ENCODE results near the gene NFIB. TPM values are rescaled to one million over a fixed set of nuclear protein-coding genes. Genes with fewer than 3 reads are reported as not detected.

Gene NFIB
- total RNA-seq, 1 donor from 2014 or later = 9.4 TPM

DNA sequence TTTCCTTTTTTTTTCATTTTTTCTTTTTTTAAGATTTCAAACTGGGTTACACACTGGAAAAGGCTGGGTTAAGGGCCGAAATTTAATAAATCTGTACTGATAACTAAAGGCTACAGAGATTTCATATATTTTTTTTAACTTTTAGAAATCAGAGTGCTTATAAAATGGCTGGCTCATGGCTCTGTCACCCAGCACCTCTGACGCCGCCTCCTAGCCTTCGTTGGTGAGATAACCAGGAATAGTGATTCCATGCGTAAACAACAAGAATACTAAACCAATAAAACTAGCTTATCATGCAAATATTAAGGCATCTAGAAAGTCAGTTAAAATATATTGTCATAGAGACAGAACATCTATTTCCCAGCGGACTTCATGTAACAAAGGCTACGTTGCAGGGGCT is 226.4 kb downstream of the NFIB start:
- Mint-ChIP-seq H3K36me3 (ENCODE audit: low read depth, unreplicated experiment) (no peaks in the 10 kb centered on the region), H3K27ac (ENCODE audit: unreplicated experiment) (no peak overlapping the region), H3K27me3 (ENCODE audit: low read depth, unreplicated experiment) (peaks cover 2% of the 10 kb centered on the region), H3K4me1 (ENCODE audit: low read depth, unreplicated experiment) (peaks cover 8% of the 10 kb centered on the region), H3K4me3 (ENCODE audit: unreplicated experiment) (no peak overlapping the region), H3K9me3 (ENCODE audit: unreplicated experiment) (no peaks in the 10 kb centered on the region)
- no peak overlapping the region for H3K9ac ChIP-seq (ENCODE audit: low read length)
- H4K20me1 ChIP-seq (ENCODE audit: insufficient read depth, low read length) = no peaks in the 10 kb centered on the region
- H3K4me2 ChIP-seq (ENCODE audit: low read length) = no peak overlapping the region
- H3K27ac ChIP-seq (ENCODE audit: low read depth, low read length) = no peak overlapping the region
- no peaks in the 10 kb centered on the region for H3K4me1 ChIP-seq (ENCODE audit: insufficient read depth, low read length)
- DNase-seq (ENCODE audit: low read depth) (no peak), FAIRE-seq (no peak)
- TF ChIP-seq EZH2 (IDR thresholded peaks at IDR 0.05; ENCODE audit: insufficient read depth, low read length) = no peak
- no peak overlapping the region for H3K4me3 ChIP-seq (ENCODE audit: insufficient read depth, low read depth, low read length)
- no peaks in the 10 kb centered on the region for H3K36me3 ChIP-seq (ENCODE audit: insufficient read depth, low read length)
- H3K9me3 ChIP-seq (ENCODE audit: insufficient read depth, low read depth, low read length) = no peaks in the 10 kb centered on the region
- no peak overlapping the region for H2AFZ ChIP-seq (ENCODE audit: low read depth, low read length)
- H3K79me2 ChIP-seq (ENCODE audit: insufficient read depth, low read length) = no peaks in the 10 kb centered on the region
- no peaks in the 10 kb centered on the region for H3K27me3 ChIP-seq (ENCODE audit: insufficient read depth, low read length)

DNA sequence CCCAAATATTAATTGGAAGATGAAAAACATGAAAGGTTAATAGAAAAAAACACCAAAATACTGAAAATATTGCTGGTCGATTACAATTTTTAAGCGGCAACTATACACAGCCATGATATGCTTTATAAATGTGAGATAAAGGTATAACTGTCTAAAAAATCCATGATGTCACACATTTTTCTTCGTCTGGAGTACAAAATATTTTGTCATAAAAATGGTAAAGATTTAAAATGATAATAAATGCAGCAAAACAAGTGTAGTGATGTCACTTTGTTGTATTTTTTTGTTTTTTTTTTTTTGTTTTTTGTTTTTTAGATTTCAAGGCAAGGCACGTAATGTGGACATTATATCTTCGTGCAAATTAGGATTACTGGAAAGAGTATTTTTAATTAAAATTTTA is 227.4 kb downstream of the NFIB start:
- H3K79me2 ChIP-seq (ENCODE audit: insufficient read depth, low read length) = no peaks in the 10 kb centered on the region
- Mint-ChIP-seq H3K27ac (ENCODE audit: unreplicated experiment) (no peak overlapping the region), H3K9me3 (ENCODE audit: unreplicated experiment) (no peaks in the 10 kb centered on the region), H3K27me3 (ENCODE audit: low read depth, unreplicated experiment) (peaks cover 2% of the 10 kb centered on the region), H3K4me3 (ENCODE audit: unreplicated experiment) (no peak overlapping the region), H3K4me1 (ENCODE audit: low read depth, unreplicated experiment) (peaks cover 10% of the 10 kb centered on the region), H3K36me3 (ENCODE audit: low read depth, unreplicated experiment) (no peaks in the 10 kb centered on the region)
- no peaks in the 10 kb centered on the region for H4K20me1 ChIP-seq (ENCODE audit: insufficient read depth, low read length)
- H3K4me2 ChIP-seq (ENCODE audit: low read length) = no peak overlapping the region
- no peaks in the 10 kb centered on the region for H3K9me3 ChIP-seq (ENCODE audit: insufficient read depth, low read depth, low read length)
- peaks cover 4% of the 10 kb centered on the region for H3K4me1 ChIP-seq (ENCODE audit: insufficient read depth, low read length)
- no peak for FAIRE-seq
- no peak overlapping the region for H3K4me3 ChIP-seq (ENCODE audit: insufficient read depth, low read depth, low read length)
- H3K9ac ChIP-seq (ENCODE audit: low read length) = no peak overlapping the region
- TF ChIP-seq, protein P1, sequence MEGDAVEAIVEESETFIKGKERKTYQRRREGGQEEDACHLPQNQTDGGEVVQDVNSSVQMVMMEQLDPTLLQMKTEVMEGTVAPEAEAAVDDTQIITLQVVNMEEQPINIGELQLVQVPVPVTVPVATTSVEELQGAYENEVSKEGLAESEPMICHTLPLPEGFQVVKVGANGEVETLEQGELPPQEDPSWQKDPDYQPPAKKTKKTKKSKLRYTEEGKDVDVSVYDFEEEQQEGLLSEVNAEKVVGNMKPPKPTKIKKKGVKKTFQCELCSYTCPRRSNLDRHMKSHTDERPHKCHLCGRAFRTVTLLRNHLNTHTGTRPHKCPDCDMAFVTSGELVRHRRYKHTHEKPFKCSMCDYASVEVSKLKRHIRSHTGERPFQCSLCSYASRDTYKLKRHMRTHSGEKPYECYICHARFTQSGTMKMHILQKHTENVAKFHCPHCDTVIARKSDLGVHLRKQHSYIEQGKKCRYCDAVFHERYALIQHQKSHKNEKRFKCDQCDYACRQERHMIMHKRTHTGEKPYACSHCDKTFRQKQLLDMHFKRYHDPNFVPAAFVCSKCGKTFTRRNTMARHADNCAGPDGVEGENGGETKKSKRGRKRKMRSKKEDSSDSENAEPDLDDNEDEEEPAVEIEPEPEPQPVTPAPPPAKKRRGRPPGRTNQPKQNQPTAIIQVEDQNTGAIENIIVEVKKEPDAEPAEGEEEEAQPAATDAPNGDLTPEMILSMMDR (IDR thresholded peaks at IDR 0.05; ENCODE audit: insufficient read depth, low read depth, low read length) = no peak
- no peak for TF ChIP-seq EZH2 (IDR thresholded peaks at IDR 0.05; ENCODE audit: insufficient read depth, low read length)
- no peak overlapping the region for H2AFZ ChIP-seq (ENCODE audit: low read depth, low read length)
- no peak for DNase-seq (ENCODE audit: low read depth)
- no peaks in the 10 kb centered on the region for H3K36me3 ChIP-seq (ENCODE audit: insufficient read depth, low read length)
- H3K27me3 ChIP-seq (ENCODE audit: insufficient read depth, low read length) = no peaks in the 10 kb centered on the region
- no peak overlapping the region for H3K27ac ChIP-seq (ENCODE audit: low read depth, low read length)

DNA sequence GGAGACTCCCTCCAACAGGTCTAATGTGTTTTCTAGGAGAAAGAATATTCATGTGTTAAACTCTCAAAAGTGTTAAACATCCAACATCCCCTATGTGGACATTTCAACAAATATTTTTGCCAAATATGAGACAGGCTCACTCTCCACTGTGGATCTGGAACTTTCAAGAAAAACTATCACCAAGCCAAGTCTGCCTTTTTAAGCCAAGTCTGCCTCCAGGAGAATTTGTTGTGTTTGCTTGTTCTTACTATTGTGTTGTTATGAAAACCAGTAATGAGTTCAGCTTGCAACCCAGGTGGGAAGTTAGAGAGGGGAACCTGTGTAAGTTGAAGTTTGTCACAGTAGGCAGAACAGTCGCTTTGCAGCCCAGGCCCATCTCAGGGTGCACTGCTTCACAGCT is 228.1 kb downstream of the NFIB start:
- Histone ChIP-seq H3K36me3 (ENCODE audit: insufficient read depth, low read length) (no peaks in the 10 kb centered on the region), H3K4me1 (ENCODE audit: insufficient read depth, low read length) (peaks cover 11% of the 10 kb centered on the region), H3K4me3 (ENCODE audit: insufficient read depth, low read depth, low read length) (no peak overlapping the region), H3K9ac (ENCODE audit: low read length) (no peak overlapping the region), H2AFZ (ENCODE audit: low read depth, low read length) (no peak overlapping the region), H3K9me3 (ENCODE audit: insufficient read depth, low read depth, low read length) (no peaks in the 10 kb centered on the region), H3K79me2 (ENCODE audit: insufficient read depth, low read length) (no peaks in the 10 kb centered on the region), H4K20me1 (ENCODE audit: insufficient read depth, low read length) (no peaks in the 10 kb centered on the region), H3K27me3 (ENCODE audit: insufficient read depth, low read length) (no peaks in the 10 kb centered on the region), H3K27ac (ENCODE audit: low read depth, low read length) (no peak overlapping the region), H3K4me2 (ENCODE audit: low read length) (no peak overlapping the region)
- peaks cover 2% of the 10 kb centered on the region for H3K27me3 Mint-ChIP-seq (ENCODE audit: low read depth, unreplicated experiment)
- H3K4me1 Mint-ChIP-seq (ENCODE audit: low read depth, unreplicated experiment) = peaks cover 16% of the 10 kb centered on the region
- H3K4me3 Mint-ChIP-seq (ENCODE audit: unreplicated experiment) = no peak overlapping the region
- H3K9me3 Mint-ChIP-seq (ENCODE audit: unreplicated experiment) = no peaks in the 10 kb centered on the region
- no peaks in the 10 kb centered on the region for H3K36me3 Mint-ChIP-seq (ENCODE audit: low read depth, unreplicated experiment)
- H3K27ac Mint-ChIP-seq (ENCODE audit: unreplicated experiment) = no peak overlapping the region
- DNase-seq (ENCODE audit: low read depth) (no peak), FAIRE-seq (no peak)
- TF ChIP-seq, protein P1 (IDR thresholded peaks at IDR 0.05; ENCODE audit: insufficient read depth, low read depth, low read length) = no peak
